Measurements from ENCODE around the gene CCHCR1. TPM values are rescaled to one million over a fixed set of nuclear protein-coding genes. Genes with fewer than 3 reads are reported as not detected.

Gene CCHCR1
- total and polyA plus RNA-seq, 2 of the 8 experiments (the other 6 are each of a cell fraction or from before 2014, with no cell fraction given): 20.9 to 38.0 TPM

DNA sequence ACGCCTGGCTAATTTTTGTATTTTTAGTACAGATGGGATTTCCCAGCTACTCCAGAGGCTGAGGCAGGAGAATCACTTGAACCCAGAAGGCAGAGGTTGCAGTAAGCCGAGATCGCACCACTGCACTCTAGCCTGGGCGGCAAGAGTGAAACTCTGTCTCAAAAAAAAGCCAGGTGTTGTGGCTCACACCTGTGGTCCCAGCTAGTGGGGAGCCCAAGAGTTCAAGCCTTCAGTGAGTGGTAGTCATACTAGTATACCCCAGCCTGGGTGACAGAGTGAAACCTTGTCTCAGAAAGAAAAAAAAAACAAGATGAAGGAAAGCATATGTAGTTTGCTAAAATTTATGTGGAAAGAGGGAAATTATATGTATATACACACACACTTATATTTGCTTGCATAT is 32.9 kb upstream of the CCHCR1 start (continued):
- TF ChIP-seq, protein P1, sequence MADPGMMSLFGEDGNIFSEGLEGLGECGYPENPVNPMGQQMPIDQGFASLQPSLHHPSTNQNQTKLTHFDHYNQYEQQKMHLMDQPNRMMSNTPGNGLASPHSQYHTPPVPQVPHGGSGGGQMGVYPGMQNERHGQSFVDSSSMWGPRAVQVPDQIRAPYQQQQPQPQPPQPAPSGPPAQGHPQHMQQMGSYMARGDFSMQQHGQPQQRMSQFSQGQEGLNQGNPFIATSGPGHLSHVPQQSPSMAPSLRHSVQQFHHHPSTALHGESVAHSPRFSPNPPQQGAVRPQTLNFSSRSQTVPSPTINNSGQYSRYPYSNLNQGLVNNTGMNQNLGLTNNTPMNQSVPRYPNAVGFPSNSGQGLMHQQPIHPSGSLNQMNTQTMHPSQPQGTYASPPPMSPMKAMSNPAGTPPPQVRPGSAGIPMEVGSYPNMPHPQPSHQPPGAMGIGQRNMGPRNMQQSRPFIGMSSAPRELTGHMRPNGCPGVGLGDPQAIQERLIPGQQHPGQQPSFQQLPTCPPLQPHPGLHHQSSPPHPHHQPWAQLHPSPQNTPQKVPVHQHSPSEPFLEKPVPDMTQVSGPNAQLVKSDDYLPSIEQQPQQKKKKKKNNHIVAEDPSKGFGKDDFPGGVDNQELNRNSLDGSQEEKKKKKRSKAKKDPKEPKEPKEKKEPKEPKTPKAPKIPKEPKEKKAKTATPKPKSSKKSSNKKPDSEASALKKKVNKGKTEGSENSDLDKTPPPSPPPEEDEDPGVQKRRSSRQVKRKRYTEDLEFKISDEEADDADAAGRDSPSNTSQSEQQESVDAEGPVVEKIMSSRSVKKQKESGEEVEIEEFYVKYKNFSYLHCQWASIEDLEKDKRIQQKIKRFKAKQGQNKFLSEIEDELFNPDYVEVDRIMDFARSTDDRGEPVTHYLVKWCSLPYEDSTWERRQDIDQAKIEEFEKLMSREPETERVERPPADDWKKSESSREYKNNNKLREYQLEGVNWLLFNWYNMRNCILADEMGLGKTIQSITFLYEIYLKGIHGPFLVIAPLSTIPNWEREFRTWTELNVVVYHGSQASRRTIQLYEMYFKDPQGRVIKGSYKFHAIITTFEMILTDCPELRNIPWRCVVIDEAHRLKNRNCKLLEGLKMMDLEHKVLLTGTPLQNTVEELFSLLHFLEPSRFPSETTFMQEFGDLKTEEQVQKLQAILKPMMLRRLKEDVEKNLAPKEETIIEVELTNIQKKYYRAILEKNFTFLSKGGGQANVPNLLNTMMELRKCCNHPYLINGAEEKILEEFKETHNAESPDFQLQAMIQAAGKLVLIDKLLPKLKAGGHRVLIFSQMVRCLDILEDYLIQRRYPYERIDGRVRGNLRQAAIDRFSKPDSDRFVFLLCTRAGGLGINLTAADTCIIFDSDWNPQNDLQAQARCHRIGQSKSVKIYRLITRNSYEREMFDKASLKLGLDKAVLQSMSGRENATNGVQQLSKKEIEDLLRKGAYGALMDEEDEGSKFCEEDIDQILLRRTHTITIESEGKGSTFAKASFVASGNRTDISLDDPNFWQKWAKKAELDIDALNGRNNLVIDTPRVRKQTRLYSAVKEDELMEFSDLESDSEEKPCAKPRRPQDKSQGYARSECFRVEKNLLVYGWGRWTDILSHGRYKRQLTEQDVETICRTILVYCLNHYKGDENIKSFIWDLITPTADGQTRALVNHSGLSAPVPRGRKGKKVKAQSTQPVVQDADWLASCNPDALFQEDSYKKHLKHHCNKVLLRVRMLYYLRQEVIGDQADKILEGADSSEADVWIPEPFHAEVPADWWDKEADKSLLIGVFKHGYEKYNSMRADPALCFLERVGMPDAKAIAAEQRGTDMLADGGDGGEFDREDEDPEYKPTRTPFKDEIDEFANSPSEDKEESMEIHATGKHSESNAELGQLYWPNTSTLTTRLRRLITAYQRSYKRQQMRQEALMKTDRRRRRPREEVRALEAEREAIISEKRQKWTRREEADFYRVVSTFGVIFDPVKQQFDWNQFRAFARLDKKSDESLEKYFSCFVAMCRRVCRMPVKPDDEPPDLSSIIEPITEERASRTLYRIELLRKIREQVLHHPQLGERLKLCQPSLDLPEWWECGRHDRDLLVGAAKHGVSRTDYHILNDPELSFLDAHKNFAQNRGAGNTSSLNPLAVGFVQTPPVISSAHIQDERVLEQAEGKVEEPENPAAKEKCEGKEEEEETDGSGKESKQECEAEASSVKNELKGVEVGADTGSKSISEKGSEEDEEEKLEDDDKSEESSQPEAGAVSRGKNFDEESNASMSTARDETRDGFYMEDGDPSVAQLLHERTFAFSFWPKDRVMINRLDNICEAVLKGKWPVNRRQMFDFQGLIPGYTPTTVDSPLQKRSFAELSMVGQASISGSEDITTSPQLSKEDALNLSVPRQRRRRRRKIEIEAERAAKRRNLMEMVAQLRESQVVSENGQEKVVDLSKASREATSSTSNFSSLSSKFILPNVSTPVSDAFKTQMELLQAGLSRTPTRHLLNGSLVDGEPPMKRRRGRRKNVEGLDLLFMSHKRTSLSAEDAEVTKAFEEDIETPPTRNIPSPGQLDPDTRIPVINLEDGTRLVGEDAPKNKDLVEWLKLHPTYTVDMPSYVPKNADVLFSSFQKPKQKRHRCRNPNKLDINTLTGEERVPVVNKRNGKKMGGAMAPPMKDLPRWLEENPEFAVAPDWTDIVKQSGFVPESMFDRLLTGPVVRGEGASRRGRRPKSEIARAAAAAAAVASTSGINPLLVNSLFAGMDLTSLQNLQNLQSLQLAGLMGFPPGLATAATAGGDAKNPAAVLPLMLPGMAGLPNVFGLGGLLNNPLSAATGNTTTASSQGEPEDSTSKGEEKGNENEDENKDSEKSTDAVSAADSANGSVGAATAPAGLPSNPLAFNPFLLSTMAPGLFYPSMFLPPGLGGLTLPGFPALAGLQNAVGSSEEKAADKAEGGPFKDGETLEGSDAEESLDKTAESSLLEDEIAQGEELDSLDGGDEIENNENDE (IDR thresholded peaks at IDR 0.05; ENCODE audit: insufficient replicate concordance, low read length): no peak
- TF ChIP-seq KDM5A (IDR thresholded peaks at IDR 0.05; ENCODE audit: low read length) (no peak), KDM4A (IDR thresholded peaks at IDR 0.05; ENCODE audit: low read depth, low read length, severe bottlenecking) (no peak), TCF12 (IDR thresholded peaks at IDR 0.05; ENCODE audit: low read depth, low read length) (no peak)
